HCT116 (cell line): ENCODE data around the gene PRKRIP1. TPM values are rescaled to one million over a fixed set of nuclear protein-coding genes. Genes with fewer than 3 reads are reported as not detected.

ENCODE experiments used
- ATF3 ChIP-seq: IDR thresholded peaks from 2 replicates; pipeline ENCODE4 v1.6.1; 2012
- CBX3 ChIP-seq: IDR thresholded peaks from 2 replicates; pipeline ENCODE4 v1.6.1; 2012; ENCODE audit warnings: low read depth
- EZH2 ChIP-seq: fragments of 200-600 bp; sonication (generic); IDR thresholded peaks from 2 replicates; pipeline ENCODE4 v1.6.1; 2017; ENCODE audit warnings: antibody characterized with exemption, mixed run types
- EZH2phosphoT487 ChIP-seq: fragments of 200-600 bp; IDR thresholded peaks from 2 replicates; pipeline ENCODE4 v1.6.1; 2018; ENCODE audit warnings: antibody characterized with exemption, borderline replicate concordance
- FOSL1 ChIP-seq: IDR thresholded peaks from 2 replicates; pipeline ENCODE4 v1.6.1; 2012; ENCODE audit warnings: low read depth
- POLR2AphosphoS5 ChIP-seq: IDR thresholded peaks from 2 replicates; pipeline ENCODE4 v1.6.1; 2011; ENCODE audit warnings: mild to moderate bottlenecking, low read depth, low read length, moderate library complexity
- REST ChIP-seq: IDR thresholded peaks from 2 replicates; pipeline ENCODE4 v1.6.1; 2012; ENCODE audit warnings: low read depth
- YY1 ChIP-seq: IDR thresholded peaks from 2 replicates; pipeline ENCODE4 v1.6.1; 2011; ENCODE audit warnings: low read length, low read depth, moderate library complexity, mild to moderate bottlenecking; ENCODE audit not compliant: insufficient replicate concordance; ENCODE audit errors: extremely low read depth
- ZBTB33 ChIP-seq: IDR thresholded peaks from 2 replicates; pipeline ENCODE4 v1.6.1; 2011; ENCODE audit warnings: mild to moderate bottlenecking, low read length, moderate library complexity; ENCODE audit not compliant: insufficient replicate concordance; ENCODE audit errors: extremely low read depth
- total RNA-seq: library from RNA; stranded (reverse); gene quantifications from one replicate; pipeline ENCODE4 v1.2.1, GENCODE V29; 2021; ENCODE audit not compliant: unreplicated experiment

Gene PRKRIP1
- total RNA-seq, 1 experiment from 2014 or later = 23.0 TPM

- TF ChIP-seq REST (no peak), EZH2 (no peak), POLR2AphosphoS5 (no peak), ZBTB33 (no peak), FOSL1 (no peak), EZH2phosphoT487 (no peak), CBX3 (no peak), YY1 (no peak), ATF3 (no peak)
- TF ChIP-seq, all 23 proteins: peak for 0
Observed at GRCh38 chr7:102416406-102416805, 20.2 kb downstream of the PRKRIP1 start (continued).
